H1 (cell line): Measurements from ENCODE around the gene UROC1. TPM values are rescaled to one million over a fixed set of nuclear protein-coding genes. Genes with fewer than 3 reads are reported as not detected.

Experiments used
- BRCA1 ChIP-seq: IDR thresholded peaks from 2 replicates; pipeline ENCODE4 v1.6.1; 2012; ENCODE audit warnings: low read depth, low read length, improper control_type of control experiment
- CREB1 ChIP-seq: IDR thresholded peaks from 2 replicates; pipeline ENCODE4 v1.6.1; 2012; ENCODE audit warnings: inconsistent platforms
- HDAC6 ChIP-seq: IDR thresholded peaks from one replicate; pipeline ENCODE4 v1.7.1; 2012; ENCODE audit warnings: low read depth, mild to moderate bottlenecking, inconsistent platforms, low read length, moderate library complexity
- JUND ChIP-seq: IDR thresholded peaks from 2 replicates; pipeline ENCODE4 v1.6.1; 2011; ENCODE audit warnings: mild to moderate bottlenecking, improper control_type of control experiment, low read length
- MAFK ChIP-seq: IDR thresholded peaks from 2 replicates; pipeline ENCODE4 v1.6.1; 2012; ENCODE audit warnings: low read depth, mild to moderate bottlenecking, improper control_type of control experiment, low read length
- POLR2AphosphoS5 ChIP-seq: IDR thresholded peaks from 2 replicates; pipeline ENCODE4 v1.6.1; 2011; ENCODE audit warnings: low read depth, low read length
- RNF2 ChIP-seq: fragments of 200-900, 300-1000 bp; sonication (generic); IDR thresholded peaks from 2 replicates; pipeline ENCODE4 v1.7.1; 2016; ENCODE audit warnings: borderline replicate concordance, low read depth, mild to moderate bottlenecking, antibody characterized with exemption, low read length; ENCODE audit not compliant: poor library complexity, severe bottlenecking; ENCODE audit errors: missing control alignments
- SIX5 ChIP-seq: IDR thresholded peaks from 2 replicates; pipeline ENCODE4 v1.6.1; 2011; ENCODE audit warnings: mild to moderate bottlenecking, low read depth, low read length
- polyA plus RNA-seq, 7 experiments: library from polyadenylated mRNA; depleted of rRNA in 3 of 7; stranded (reverse) in 5 of 7; unstranded in 2 of 7; fragments of >200 nt in 5 of 7; fragments of 200-250 nt in 2 of 7; gene quantifications; 1 replicate in 5 of 7; 2 replicates in 1 of 7; 4 replicates in 1 of 7; pipeline versions ENCODE4 v1.2.1 to v1.2.3, GENCODE V29; 2011 to 2013; ENCODE audit warnings: missing spikeins in 2 of 7, mixed read lengths in 2 of 7
- total RNA-seq: library from RNA; stranded (reverse); fragmentation: NEBNext Ultra II Directional; extraction: Animal tissue kit (Norgen Biotek cat#: 25700); gene quantifications from 2 replicates; pipeline ENCODE4 v1.2.1, GENCODE V29; 2021
- TF ChIP-seq, protein P1 (sequence below): fragments of 300-600 bp; sonication (generic); IDR thresholded peaks from 2 replicates; pipeline ENCODE4 v1.7.1; 2012; ENCODE audit warnings: low read length, moderate library complexity, mild to moderate bottlenecking, inconsistent platforms; ENCODE audit not compliant: insufficient replicate concordance
- TF ChIP-seq, protein P2 (sequence below): IDR thresholded peaks from 2 replicates; pipeline ENCODE4 v1.6.1; 2011; ENCODE audit warnings: low read length, improper control_type of control experiment

Gene UROC1
- total and polyA plus RNA-seq, 2 of the 8 experiments (the other 6 are each of a cell fraction or from before 2014, with no cell fraction given): 0.03 TPM; not detected in 1

DNA sequence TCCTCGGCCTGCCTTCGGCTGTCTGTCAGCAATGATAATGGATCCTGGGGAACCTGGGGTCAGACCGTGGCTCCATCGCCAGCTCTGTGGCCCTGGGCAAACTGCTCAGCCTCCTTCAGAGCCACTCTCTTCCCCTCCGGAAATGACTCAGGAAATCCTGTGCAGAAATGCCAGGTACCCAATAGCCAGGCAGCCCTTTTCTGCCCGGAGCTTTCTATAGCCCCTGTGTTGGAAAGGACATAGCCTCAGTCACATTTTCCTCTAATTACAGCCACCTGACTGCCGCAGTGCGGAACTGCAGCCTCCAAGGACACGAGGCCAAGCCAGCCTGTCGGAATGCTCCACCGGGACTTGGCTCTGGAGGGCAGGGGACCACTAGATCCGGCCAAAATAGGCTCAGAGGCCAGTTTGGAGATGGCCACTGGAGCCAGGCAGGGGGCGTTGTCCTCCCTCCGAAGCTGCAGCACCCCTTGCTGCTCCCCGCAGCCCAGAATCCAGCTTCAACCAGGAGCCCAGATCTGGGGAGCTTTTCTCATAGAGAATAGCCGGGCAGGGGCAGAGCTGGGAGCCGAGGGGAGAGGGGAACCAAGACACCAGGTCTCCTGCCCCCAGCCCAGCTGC is 30.3 kb downstream of the UROC1 start (continued):
- TF ChIP-seq, protein P1, sequence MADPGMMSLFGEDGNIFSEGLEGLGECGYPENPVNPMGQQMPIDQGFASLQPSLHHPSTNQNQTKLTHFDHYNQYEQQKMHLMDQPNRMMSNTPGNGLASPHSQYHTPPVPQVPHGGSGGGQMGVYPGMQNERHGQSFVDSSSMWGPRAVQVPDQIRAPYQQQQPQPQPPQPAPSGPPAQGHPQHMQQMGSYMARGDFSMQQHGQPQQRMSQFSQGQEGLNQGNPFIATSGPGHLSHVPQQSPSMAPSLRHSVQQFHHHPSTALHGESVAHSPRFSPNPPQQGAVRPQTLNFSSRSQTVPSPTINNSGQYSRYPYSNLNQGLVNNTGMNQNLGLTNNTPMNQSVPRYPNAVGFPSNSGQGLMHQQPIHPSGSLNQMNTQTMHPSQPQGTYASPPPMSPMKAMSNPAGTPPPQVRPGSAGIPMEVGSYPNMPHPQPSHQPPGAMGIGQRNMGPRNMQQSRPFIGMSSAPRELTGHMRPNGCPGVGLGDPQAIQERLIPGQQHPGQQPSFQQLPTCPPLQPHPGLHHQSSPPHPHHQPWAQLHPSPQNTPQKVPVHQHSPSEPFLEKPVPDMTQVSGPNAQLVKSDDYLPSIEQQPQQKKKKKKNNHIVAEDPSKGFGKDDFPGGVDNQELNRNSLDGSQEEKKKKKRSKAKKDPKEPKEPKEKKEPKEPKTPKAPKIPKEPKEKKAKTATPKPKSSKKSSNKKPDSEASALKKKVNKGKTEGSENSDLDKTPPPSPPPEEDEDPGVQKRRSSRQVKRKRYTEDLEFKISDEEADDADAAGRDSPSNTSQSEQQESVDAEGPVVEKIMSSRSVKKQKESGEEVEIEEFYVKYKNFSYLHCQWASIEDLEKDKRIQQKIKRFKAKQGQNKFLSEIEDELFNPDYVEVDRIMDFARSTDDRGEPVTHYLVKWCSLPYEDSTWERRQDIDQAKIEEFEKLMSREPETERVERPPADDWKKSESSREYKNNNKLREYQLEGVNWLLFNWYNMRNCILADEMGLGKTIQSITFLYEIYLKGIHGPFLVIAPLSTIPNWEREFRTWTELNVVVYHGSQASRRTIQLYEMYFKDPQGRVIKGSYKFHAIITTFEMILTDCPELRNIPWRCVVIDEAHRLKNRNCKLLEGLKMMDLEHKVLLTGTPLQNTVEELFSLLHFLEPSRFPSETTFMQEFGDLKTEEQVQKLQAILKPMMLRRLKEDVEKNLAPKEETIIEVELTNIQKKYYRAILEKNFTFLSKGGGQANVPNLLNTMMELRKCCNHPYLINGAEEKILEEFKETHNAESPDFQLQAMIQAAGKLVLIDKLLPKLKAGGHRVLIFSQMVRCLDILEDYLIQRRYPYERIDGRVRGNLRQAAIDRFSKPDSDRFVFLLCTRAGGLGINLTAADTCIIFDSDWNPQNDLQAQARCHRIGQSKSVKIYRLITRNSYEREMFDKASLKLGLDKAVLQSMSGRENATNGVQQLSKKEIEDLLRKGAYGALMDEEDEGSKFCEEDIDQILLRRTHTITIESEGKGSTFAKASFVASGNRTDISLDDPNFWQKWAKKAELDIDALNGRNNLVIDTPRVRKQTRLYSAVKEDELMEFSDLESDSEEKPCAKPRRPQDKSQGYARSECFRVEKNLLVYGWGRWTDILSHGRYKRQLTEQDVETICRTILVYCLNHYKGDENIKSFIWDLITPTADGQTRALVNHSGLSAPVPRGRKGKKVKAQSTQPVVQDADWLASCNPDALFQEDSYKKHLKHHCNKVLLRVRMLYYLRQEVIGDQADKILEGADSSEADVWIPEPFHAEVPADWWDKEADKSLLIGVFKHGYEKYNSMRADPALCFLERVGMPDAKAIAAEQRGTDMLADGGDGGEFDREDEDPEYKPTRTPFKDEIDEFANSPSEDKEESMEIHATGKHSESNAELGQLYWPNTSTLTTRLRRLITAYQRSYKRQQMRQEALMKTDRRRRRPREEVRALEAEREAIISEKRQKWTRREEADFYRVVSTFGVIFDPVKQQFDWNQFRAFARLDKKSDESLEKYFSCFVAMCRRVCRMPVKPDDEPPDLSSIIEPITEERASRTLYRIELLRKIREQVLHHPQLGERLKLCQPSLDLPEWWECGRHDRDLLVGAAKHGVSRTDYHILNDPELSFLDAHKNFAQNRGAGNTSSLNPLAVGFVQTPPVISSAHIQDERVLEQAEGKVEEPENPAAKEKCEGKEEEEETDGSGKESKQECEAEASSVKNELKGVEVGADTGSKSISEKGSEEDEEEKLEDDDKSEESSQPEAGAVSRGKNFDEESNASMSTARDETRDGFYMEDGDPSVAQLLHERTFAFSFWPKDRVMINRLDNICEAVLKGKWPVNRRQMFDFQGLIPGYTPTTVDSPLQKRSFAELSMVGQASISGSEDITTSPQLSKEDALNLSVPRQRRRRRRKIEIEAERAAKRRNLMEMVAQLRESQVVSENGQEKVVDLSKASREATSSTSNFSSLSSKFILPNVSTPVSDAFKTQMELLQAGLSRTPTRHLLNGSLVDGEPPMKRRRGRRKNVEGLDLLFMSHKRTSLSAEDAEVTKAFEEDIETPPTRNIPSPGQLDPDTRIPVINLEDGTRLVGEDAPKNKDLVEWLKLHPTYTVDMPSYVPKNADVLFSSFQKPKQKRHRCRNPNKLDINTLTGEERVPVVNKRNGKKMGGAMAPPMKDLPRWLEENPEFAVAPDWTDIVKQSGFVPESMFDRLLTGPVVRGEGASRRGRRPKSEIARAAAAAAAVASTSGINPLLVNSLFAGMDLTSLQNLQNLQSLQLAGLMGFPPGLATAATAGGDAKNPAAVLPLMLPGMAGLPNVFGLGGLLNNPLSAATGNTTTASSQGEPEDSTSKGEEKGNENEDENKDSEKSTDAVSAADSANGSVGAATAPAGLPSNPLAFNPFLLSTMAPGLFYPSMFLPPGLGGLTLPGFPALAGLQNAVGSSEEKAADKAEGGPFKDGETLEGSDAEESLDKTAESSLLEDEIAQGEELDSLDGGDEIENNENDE: no peak
- no peak for TF ChIP-seq MAFK
- TF ChIP-seq, protein P2, sequence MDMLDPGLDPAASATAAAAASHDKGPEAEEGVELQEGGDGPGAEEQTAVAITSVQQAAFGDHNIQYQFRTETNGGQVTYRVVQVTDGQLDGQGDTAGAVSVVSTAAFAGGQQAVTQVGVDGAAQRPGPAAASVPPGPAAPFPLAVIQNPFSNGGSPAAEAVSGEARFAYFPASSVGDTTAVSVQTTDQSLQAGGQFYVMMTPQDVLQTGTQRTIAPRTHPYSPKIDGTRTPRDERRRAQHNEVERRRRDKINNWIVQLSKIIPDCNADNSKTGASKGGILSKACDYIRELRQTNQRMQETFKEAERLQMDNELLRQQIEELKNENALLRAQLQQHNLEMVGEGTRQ: no peak
- TF ChIP-seq BRCA1: no peak
- no peak for TF ChIP-seq CREB1
- TF ChIP-seq RNF2: no peak
- TF ChIP-seq JUND: no peak
- TF ChIP-seq SIX5: no peak
- no peak for TF ChIP-seq HDAC6
- no peak for TF ChIP-seq POLR2AphosphoS5
